Common myeloid progenitor, CD34-positive (primary cell): ENCODE data around the gene C5orf52.
"Not testable (repeated sequence)": the region's sequence is repeated elsewhere in the genome, so short reads cannot be mapped to it uniquely, and the experiment has no call there.

Experiments
- CTCF ChIA-PET: fragments of 350-600 bp; sonication (Branson Sonifier 250); formaldehyde crosslinking; loops from one replicate; lab custom pipeline; 2021; ENCODE audit warnings: antibody characterized with exemption; lab: Charles Lee
- POLR2A ChIA-PET: fragments of 350-600 bp; sonication (Branson Sonifier 250); formaldehyde crosslinking; loops from one replicate; lab custom pipeline; 2021; ENCODE audit warnings: antibody characterized with exemption; lab: Charles Lee
- DNase-seq, 3 donors: peaks; one replicate each; pipeline versions ENCODE4 v3.0.0 to v3.0.0-alpha.2; 2013
- H3K27ac ChIP-seq, 2 experiments: 1 replicate in 1 of 2; 2 replicates in 1 of 2; pipeline ENCODE4 v1.7.0; 2013; ENCODE audit warnings: inconsistent platforms in 2 of 2, low read length in 2 of 2, mild to moderate bottlenecking in 2 of 2, low read depth in 1 of 2, moderate library complexity in 1 of 2; ENCODE audit not compliant: severe bottlenecking in 2 of 2, insufficient read depth in 1 of 2, poor library complexity in 1 of 2
- H3K27me3 ChIP-seq, 5 experiments: replicated peaks in 2 of 5; 1 replicate in 3 of 5; 2 replicates in 2 of 5; pipeline versions ENCODE4 v1.6.1 to v1.7.0; 2013; ENCODE audit warnings: low read length in 4 of 5, mild to moderate bottlenecking in 2 of 5, moderate library complexity in 2 of 5, inconsistent platforms in 1 of 5; ENCODE audit not compliant: insufficient read depth in 5 of 5, control insufficient read depth in 4 of 5
- H3K36me3 ChIP-seq, 4 experiments: 1 replicate in 2 of 4; 2 replicates in 2 of 4; pipeline versions ENCODE4 v1.6.1 to v1.7.0; 2013; ENCODE audit warnings: low read length in 3 of 4, control low read depth in 1 of 4, mild to moderate bottlenecking in 1 of 4; ENCODE audit not compliant: control insufficient read depth in 4 of 4, insufficient read depth in 4 of 4
- H3K4me1 ChIP-seq, 4 experiments: 1 replicate in 3 of 4; 2 replicates in 1 of 4; pipeline versions ENCODE4 v1.6.1 to v1.7.1; 2013; ENCODE audit warnings: low read length in 3 of 4, mild to moderate bottlenecking in 3 of 4, control low read depth in 1 of 4, inconsistent platforms in 1 of 4, moderate library complexity in 1 of 4; ENCODE audit not compliant: control insufficient read depth in 4 of 4, insufficient read depth in 4 of 4; ENCODE audit errors: control extremely low read depth in 1 of 4
- H3K4me3 ChIP-seq, 7 experiments: 1 replicate in 4 of 7; 2 replicates in 3 of 7; pipeline versions ENCODE4 v1.5.1 to v1.7.0; 2013; ENCODE audit warnings: mild to moderate bottlenecking in 7 of 7, low read length in 6 of 7, moderate library complexity in 6 of 7, inconsistent platforms in 2 of 7, low read depth in 2 of 7, control low read depth in 1 of 7; ENCODE audit not compliant: insufficient read depth in 4 of 7, control insufficient read depth in 1 of 7; ENCODE audit errors: extremely low read depth in 1 of 7
- H3K9me3 ChIP-seq, 5 experiments: 1 replicate in 4 of 5; 2 replicates in 1 of 5; pipeline versions ENCODE4 v1.6.1 to v1.7.1; 2013; ENCODE audit warnings: low read length in 4 of 5, mild to moderate bottlenecking in 2 of 5, inconsistent platforms in 1 of 5, low read depth in 1 of 5, moderate library complexity in 1 of 5; ENCODE audit not compliant: control insufficient read depth in 4 of 5, insufficient read depth in 2 of 5; ENCODE audit errors: control extremely low read depth in 1 of 5
- WGBS: methylation state at CpG from one replicate; pipeline ENCODE4 v1.1.5; 2013; ENCODE audit not compliant: insufficient coverage; 5-methylcytosine and 5-hydroxymethylcytosine counted together

Gene C5orf52

DNA sequence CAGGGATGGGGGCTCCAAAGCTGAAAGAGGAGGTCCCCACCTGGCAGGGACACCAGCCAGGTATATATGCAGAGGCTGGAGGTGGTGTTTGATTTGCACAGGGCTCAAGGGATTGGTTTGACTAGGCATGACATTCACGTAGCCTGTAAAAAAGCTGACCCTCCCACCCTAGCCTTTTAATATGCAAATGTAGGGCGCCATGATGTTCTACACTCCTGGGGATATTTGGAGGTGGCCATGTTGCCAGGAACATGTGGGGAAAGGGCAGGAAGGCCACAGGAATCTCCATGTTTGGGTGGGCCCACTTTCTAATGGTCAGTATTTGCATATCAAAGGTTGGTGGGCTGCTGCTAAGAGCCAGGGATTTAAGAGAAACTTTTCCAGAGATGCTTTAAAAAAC, 47.9 kb downstream of the C5orf52 start:
- no peaks in the 10 kb centered on the region for H3K9me3 ChIP-seq
- no peak overlapping the region for H3K4me3 ChIP-seq
- no peaks in the 10 kb centered on the region for H3K27me3 ChIP-seq
- DNase-seq = no peak
- 100% methylated on average over 1 of the region's 2 CpGs for WGBS
- H3K4me1 ChIP-seq = peaks cover 0 to 9% (median 8%) of the 10 kb centered on the region in 4 experiments
- ChIA-PET CTCF (interaction anchor here (0.9 to 5.9 kb wide), 13 partner anchors 9 to 395 kb away, joined by 3 to 27 read pairs (median 4); partner anchors contain the start of genes LSM11 and THG1L), POLR2A (no interaction called here)
- no peak overlapping the region for H3K27ac ChIP-seq
- H3K36me3 ChIP-seq = no peaks in the 10 kb centered on the region

GRCh38 chr5:157721159-157721558, 49.8 kb downstream of the C5orf52 start:
- no peak overlapping the region for H3K27ac ChIP-seq
- no peak for DNase-seq
- 96% methylated on average over 6 of the region's 6 CpGs for WGBS
- H3K9me3 ChIP-seq = no peaks in the 10 kb centered on the region
- no peak overlapping the region for H3K4me3 ChIP-seq
- no peaks in the 10 kb centered on the region for H3K27me3 ChIP-seq
- no peaks in the 10 kb centered on the region for H3K36me3 ChIP-seq
- CTCF ChIA-PET = interaction anchor here (1.3 to 5.9 kb wide), 2 partner anchors 20 to 53 kb away, joined by 3 to 27 read pairs; no protein-coding TSS in a partner anchor
- H3K4me1 ChIP-seq = peaks cover 0 to 9% (median 8%) of the 10 kb centered on the region in 4 experiments
- POLR2A ChIA-PET = no interaction called here

DNA sequence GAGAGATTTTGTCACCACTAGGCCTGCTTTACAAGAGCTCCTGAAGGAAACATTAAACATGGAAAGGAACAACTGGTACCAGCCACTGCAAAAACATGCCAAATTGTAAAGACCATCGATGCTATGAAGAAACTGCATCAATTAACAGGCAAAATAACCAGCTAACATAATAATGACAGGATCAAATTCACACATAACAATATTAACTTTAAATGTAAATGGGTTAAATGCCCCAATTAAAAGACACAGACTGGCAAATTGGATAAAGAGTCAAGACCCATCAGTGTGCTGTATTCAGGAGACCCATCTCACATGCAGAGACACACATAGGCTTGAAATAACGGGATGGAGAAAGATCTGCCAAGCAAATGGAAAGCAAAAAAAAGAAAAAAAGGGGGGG, 51.6 kb downstream of the C5orf52 start:
- POLR2A ChIA-PET, H3K4me3 ChIP-seq, H3K9me3 ChIP-seq, H3K27ac ChIP-seq, H3K36me3 ChIP-seq, H3K27me3 ChIP-seq, H3K4me1 ChIP-seq, DNase-seq: not testable (repeated sequence)
- WGBS = 80% methylated on average over 1 of the region's 2 CpGs
- CTCF ChIA-PET = interaction anchor here (0.9 kb wide), 1 partner anchor 20 kb away, joined by 3 read pairs; no protein-coding TSS in a partner anchor

- CTCF ChIA-PET, H3K27me3 ChIP-seq, H3K36me3 ChIP-seq, H3K4me1 ChIP-seq, POLR2A ChIA-PET, H3K9me3 ChIP-seq, H3K4me3 ChIP-seq, DNase-seq, H3K27ac ChIP-seq: not testable (repeated sequence)
- WGBS = no CpG with 5 or more reads among the region's 2 CpGs
Measured at GRCh38 chr5:157726607-157727006, 55.3 kb downstream of the C5orf52 start.

- CTCF ChIA-PET = interaction anchor here (0.9 to 1.1 kb wide), 2 partner anchors 9 to 10 kb away, joined by 3 read pairs; no protein-coding TSS in a partner anchor
- H3K36me3 ChIP-seq, H3K9me3 ChIP-seq, DNase-seq, H3K4me3 ChIP-seq, H3K27ac ChIP-seq, H3K27me3 ChIP-seq: not testable (repeated sequence)
- POLR2A ChIA-PET = interaction anchor here (0.6 to 0.7 kb wide), 2 partner anchors 46 to 53 kb away, joined by 3 to 4 read pairs; no protein-coding TSS in a partner anchor
- WGBS = no CpG with 5 or more reads among the region's 1 CpG
- H3K4me1 ChIP-seq = peaks cover 6 to 11% (median 9%) of the 10 kb centered on the region in 4 experiments
Measured at GRCh38 chr5:157727858-157728257, 56.5 kb downstream of the C5orf52 start.
